Fibroblast of lung (primary cell): ENCODE results near the gene PRR13. TPM values are rescaled to one million over a fixed set of nuclear protein-coding genes. Genes with fewer than 3 reads are reported as not detected.

Experiments used
- DNase-seq, 2 donors: peaks; one replicate each; pipeline versions ENCODE4 v3.0.0 to v3.0.0-alpha.2; 2010; ENCODE audit warnings: low read depth in 2 of 2
- H2AFZ ChIP-seq: 2 replicates; pipeline ENCODE4 v1.5.1; 2012; ENCODE audit warnings: low read length, control low read depth, inconsistent platforms
- H3K27ac ChIP-seq: 2 replicates; pipeline ENCODE4 v1.5.1; 2011; ENCODE audit warnings: low read length, control low read depth; ENCODE audit not compliant: insufficient read depth
- H3K27me3 ChIP-seq: 2 replicates; pipeline ENCODE4 v1.5.1; 2011; ENCODE audit warnings: mild to moderate bottlenecking, low read length; ENCODE audit not compliant: control insufficient read depth, insufficient read depth
- H3K36me3 ChIP-seq: 2 replicates; pipeline ENCODE4 v1.5.1; 2011; ENCODE audit warnings: low read length; ENCODE audit not compliant: control insufficient read depth, insufficient read depth
- H3K4me1 ChIP-seq: 2 replicates; pipeline ENCODE4 v1.5.1; 2011; ENCODE audit warnings: low read length; ENCODE audit not compliant: control insufficient read depth, insufficient read depth; ENCODE audit errors: extremely low read depth
- H3K4me2 ChIP-seq: 2 replicates; pipeline ENCODE4 v1.5.1; 2011; ENCODE audit warnings: low read length, control low read depth; ENCODE audit not compliant: insufficient read depth; ENCODE audit errors: extremely low read depth
- H3K4me3 ChIP-seq, 4 experiments: fragments of 200-600 bp in 1 of 4; sonication (generic) in 1 of 4; replicated peaks in 1 of 4; 2 replicates each; pipeline ENCODE4 v1.5.1; 2011 to 2016; ENCODE audit warnings: low read length in 4 of 4, low read depth in 3 of 4, mild to moderate bottlenecking in 3 of 4, control low read depth in 2 of 4, inconsistent platforms in 1 of 4, mixed read lengths in 1 of 4; ENCODE audit not compliant: insufficient read depth in 1 of 4; ENCODE audit errors: control extremely low read depth in 1 of 4
- H3K79me2 ChIP-seq: 2 replicates; pipeline ENCODE4 v1.5.1; 2012; ENCODE audit warnings: mild to moderate bottlenecking, low read length, inconsistent platforms; ENCODE audit not compliant: control insufficient read depth, insufficient read depth
- H3K9ac ChIP-seq: 2 replicates; pipeline ENCODE4 v1.5.1; 2011; ENCODE audit warnings: mild to moderate bottlenecking, low read length, control low read depth; ENCODE audit not compliant: insufficient read depth
- H3K9me3 ChIP-seq: 2 replicates; pipeline ENCODE4 v1.5.1; 2012; ENCODE audit warnings: low read depth, low read length; ENCODE audit not compliant: control insufficient read depth, insufficient read depth
- H4K20me1 ChIP-seq: 2 replicates; pipeline ENCODE4 v1.5.1; 2011; ENCODE audit warnings: low read length; ENCODE audit not compliant: control insufficient read depth, insufficient read depth; ENCODE audit errors: extremely low read depth
- EZH2 ChIP-seq: IDR thresholded peaks from 2 replicates; pipeline ENCODE4 v1.5.1; 2012; ENCODE audit warnings: low read length, control low read depth, mild to moderate bottlenecking; ENCODE audit errors: missing control alignments
- polyA plus RNA-seq, 2 donors: library from polyadenylated mRNA; depleted of rRNA in 1 of 2; stranded (reverse) in 1 of 2; unstranded in 1 of 2; fragments of >200 nt; gene quantifications; 2 replicates each; pipeline ENCODE4 v1.2.1, GENCODE V29; 2011 to 2012; ENCODE audit warnings: missing spikeins in 1 of 2
- total RNA-seq: library from RNA; depleted of rRNA; stranded (reverse); fragments of >200 nt; gene quantifications from 2 replicates; pipeline ENCODE4 v1.2.1, GENCODE V29; 2014
- TF ChIP-seq, protein P1 (sequence below), 2 donors: IDR thresholded peaks in 1 of 2; conservative IDR thresholded peaks in 1 of 2; 1 replicate in 1 of 2; 2 replicates in 1 of 2; pipeline ENCODE4 v1.5.1; 2011 to 2012; ENCODE audit warnings: low read length in 2 of 2, control low read depth in 1 of 2, inconsistent platforms in 1 of 2, low read depth in 1 of 2, mild to moderate bottlenecking in 1 of 2

The PRR13 gene
- total and polyA plus RNA-seq, 2 donors (not counting 1 experiment from before 2014, with no cell fraction given) = 48.1 to 114 TPM

- H3K4me1 ChIP-seq = no peaks in the 10 kb centered on the region
- H3K9ac ChIP-seq = no peak overlapping the region
- H3K36me3 ChIP-seq = peaks cover 37% of the 10 kb centered on the region
- H3K9me3 ChIP-seq = no peaks in the 10 kb centered on the region
- H3K79me2 ChIP-seq = peaks cover 72% of the 10 kb centered on the region
- DNase-seq = no peak
- no peaks in the 10 kb centered on the region for H3K27me3 ChIP-seq
- no peak overlapping the region for H3K4me3 ChIP-seq
- no peak overlapping the region for H3K4me2 ChIP-seq
- H2AFZ ChIP-seq = no peak overlapping the region
- no peaks in the 10 kb centered on the region for H4K20me1 ChIP-seq
- H3K27ac ChIP-seq = no peak overlapping the region
- no peak for TF ChIP-seq EZH2
- TF ChIP-seq, protein P1, sequence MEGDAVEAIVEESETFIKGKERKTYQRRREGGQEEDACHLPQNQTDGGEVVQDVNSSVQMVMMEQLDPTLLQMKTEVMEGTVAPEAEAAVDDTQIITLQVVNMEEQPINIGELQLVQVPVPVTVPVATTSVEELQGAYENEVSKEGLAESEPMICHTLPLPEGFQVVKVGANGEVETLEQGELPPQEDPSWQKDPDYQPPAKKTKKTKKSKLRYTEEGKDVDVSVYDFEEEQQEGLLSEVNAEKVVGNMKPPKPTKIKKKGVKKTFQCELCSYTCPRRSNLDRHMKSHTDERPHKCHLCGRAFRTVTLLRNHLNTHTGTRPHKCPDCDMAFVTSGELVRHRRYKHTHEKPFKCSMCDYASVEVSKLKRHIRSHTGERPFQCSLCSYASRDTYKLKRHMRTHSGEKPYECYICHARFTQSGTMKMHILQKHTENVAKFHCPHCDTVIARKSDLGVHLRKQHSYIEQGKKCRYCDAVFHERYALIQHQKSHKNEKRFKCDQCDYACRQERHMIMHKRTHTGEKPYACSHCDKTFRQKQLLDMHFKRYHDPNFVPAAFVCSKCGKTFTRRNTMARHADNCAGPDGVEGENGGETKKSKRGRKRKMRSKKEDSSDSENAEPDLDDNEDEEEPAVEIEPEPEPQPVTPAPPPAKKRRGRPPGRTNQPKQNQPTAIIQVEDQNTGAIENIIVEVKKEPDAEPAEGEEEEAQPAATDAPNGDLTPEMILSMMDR (conservative IDR thresholded peaks at IDR 0.05 in 1 of 2, IDR thresholded peaks at IDR 0.05 in 1 of 2; ENCODE audit: low read depth in 1 of 2, low read length in 2 of 2) = no peak
Measured at GRCh38 chr12:53466640-53467039, 25.1 kb downstream of the PRR13 start.

GRCh38 chr12:53467082-53467481, 25.5 kb downstream of the PRR13 start:
- Histone ChIP-seq H3K36me3 (peaks cover 40% of the 10 kb centered on the region), H4K20me1 (no peaks in the 10 kb centered on the region), H2AFZ (no peak overlapping the region), H3K79me2 (peaks cover 72% of the 10 kb centered on the region), H3K4me1 (no peaks in the 10 kb centered on the region), H3K4me3 (no peak overlapping the region), H3K27me3 (no peaks in the 10 kb centered on the region), H3K9ac (no peak overlapping the region), H3K27ac (no peak overlapping the region), H3K9me3 (no peaks in the 10 kb centered on the region), H3K4me2 (no peak overlapping the region)
- DNase-seq = no peak
- TF ChIP-seq, protein P1 (conservative IDR thresholded peaks at IDR 0.05 in 1 of 2, IDR thresholded peaks at IDR 0.05 in 1 of 2; ENCODE audit: low read depth in 1 of 2, low read length in 2 of 2) = no peak
- no peak for TF ChIP-seq EZH2

DNA sequence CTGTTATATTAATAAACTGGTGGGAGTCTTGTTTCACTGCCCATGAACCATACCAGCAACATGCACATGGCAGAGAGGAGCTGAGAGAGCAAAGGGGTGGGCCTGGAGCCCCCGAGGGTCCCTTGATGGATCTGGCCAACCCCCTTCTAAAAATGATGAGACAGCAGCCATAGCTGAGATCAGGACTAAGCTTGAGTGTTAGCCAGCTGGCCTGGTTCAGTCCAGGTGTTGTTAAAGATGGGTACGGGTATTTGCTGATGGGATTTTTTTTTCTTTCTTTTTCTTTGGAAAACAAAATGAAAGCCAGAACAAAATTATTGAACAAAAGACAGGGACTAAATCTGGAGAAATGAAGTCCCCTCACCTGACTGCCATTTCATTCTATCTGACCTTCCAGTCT, 26.3 kb downstream of the PRR13 start:
- Histone ChIP-seq H3K79me2 (peaks cover 71% of the 10 kb centered on the region), H3K9ac (no peak overlapping the region), H3K36me3 (peaks cover 37% of the 10 kb centered on the region), H3K27ac (no peak overlapping the region), H2AFZ (no peak overlapping the region), H3K4me1 (no peaks in the 10 kb centered on the region), H3K4me2 (no peak overlapping the region), H3K27me3 (no peaks in the 10 kb centered on the region), H3K4me3 (no peak overlapping the region), H4K20me1 (no peaks in the 10 kb centered on the region), H3K9me3 (no peaks in the 10 kb centered on the region)
- no peak for TF ChIP-seq EZH2
- TF ChIP-seq, protein P1 (conservative IDR thresholded peaks at IDR 0.05 in 1 of 2, IDR thresholded peaks at IDR 0.05 in 1 of 2; ENCODE audit: low read depth in 1 of 2, low read length in 2 of 2) = no peak
- DNase-seq = no peak
